ENCODE data around the gene CD86. TPM values are rescaled to one million over a fixed set of nuclear protein-coding genes. Genes with fewer than 3 reads are reported as not detected.
A peak's percentile ranks its signal among the peaks of the same experiment; 100 is the strongest.

Gene CD86
- total RNA-seq, 1 experiment from 2014 or later: not detected

- RAD21 ChIA-PET (ENCODE audit: low non-redundant PET in 1 of 2, low total read pairs in 2 of 2, uncharacterized antibody in 2 of 2, unreplicated experiment in 2 of 2): no interaction called here
- H3K4me3 ChIP-seq (replicated peaks in 1 of 2; ENCODE audit: low read depth in 1 of 2, low read length in 2 of 2): no peak overlapping the region
- CTCF ChIA-PET: interaction anchor here (2.1 to 4.1 kb wide), 3 partner anchors 35 to 206 kb away, joined by 5 to 50 read pairs (median 11); no protein-coding TSS in a partner anchor
Measured at GRCh38 chr3:122100083-122100482, 44.9 kb downstream of the CD86 start.

GRCh38 chr3:122100591-122101463 is 45.7 kb downstream of the CD86 start:
- H3K27ac ChIP-seq (ENCODE audit: low read depth, low read length): no peak overlapping the region
- H3K9me2 ChIP-seq (ENCODE audit: insufficient read depth): no peaks in the 10 kb centered on the region
- intact Hi-C loops (cut with micrococcal nuclease): loop anchor here (1.0 to 5.0 kb wide), 4 partner anchors 157 to 576 kb away; no protein-coding TSS in a partner anchor
- no peak overlapping the region for H3K4me3 ChIP-seq (replicated peaks in 1 of 2; ENCODE audit: low read depth in 1 of 2, low read length in 2 of 2)
- H3K4me2 ChIP-seq (ENCODE audit: low read length): no peak overlapping the region
- H3K36me3 ChIP-seq (ENCODE audit: control insufficient read depth in 1 of 2, insufficient read depth in 2 of 2, low read length in 2 of 2): no peaks in the 10 kb centered on the region
- H4K20me1 ChIP-seq (ENCODE audit: insufficient read depth): no peaks in the 10 kb centered on the region
- RAD21 ChIA-PET (ENCODE audit: low non-redundant PET in 1 of 2, low total read pairs in 2 of 2, uncharacterized antibody in 2 of 2, unreplicated experiment in 2 of 2): interaction anchor here (0.6 to 1.1 kb wide), 3 partner anchors 158 to 162 kb away, joined by 3 to 4 read pairs (median 3); no protein-coding TSS in a partner anchor
- CTCF ChIA-PET: interaction anchor here (1.0 to 4.1 kb wide), 12 partner anchors 11 to 554 kb away, joined by 3 to 50 read pairs (median 6); partner anchors contain the start of gene FAM162A
- H3K27me3 ChIP-seq (ENCODE audit: insufficient read depth, low read length): 0 out of 2 replicates have a peak, but pooled peaks cover 14% of the 10 kb centered on the region
- ATAC-seq: peak; percentile 46; the same call in 1 of the 2 replicates
- H3K9me3 ChIP-seq (ENCODE audit: control insufficient read depth in 1 of 2, insufficient read depth in 1 of 2, low read depth in 1 of 2, low read length in 2 of 2): no peaks in the 10 kb centered on the region
- DNase-seq (ENCODE audit: low read depth, low spot score): no peak
- H3K79me2 ChIP-seq (ENCODE audit: insufficient read depth, low read length): no peaks in the 10 kb centered on the region
- no peaks in the 10 kb centered on the region for H3K4me1 ChIP-seq (ENCODE audit: control insufficient read depth in 1 of 2, insufficient read depth in 2 of 2, low read length in 2 of 2)
- H3K9ac ChIP-seq (ENCODE audit: low read length): no peak overlapping the region
- H2AFZ ChIP-seq (ENCODE audit: low read depth, low read length, poor library complexity, severe bottlenecking): no peak overlapping the region
- TF ChIP-seq REST (IDR thresholded peaks at IDR 0.05; ENCODE audit: low read depth): no peak
- no peak for TF ChIP-seq CTCF (IDR thresholded peaks at IDR 0.05 in 2 of 3, conservative IDR thresholded peaks at IDR 0.05 in 1 of 3; ENCODE audit: borderline replicate concordance in 1 of 3, insufficient read depth in 1 of 3, low read depth in 2 of 3, low read length in 2 of 3)
- TF ChIP-seq RAD21 (IDR thresholded peaks at IDR 0.05; ENCODE audit: low read depth): no peak
- no peak for TF ChIP-seq CBX3 (IDR thresholded peaks at IDR 0.05; ENCODE audit: low read depth)
- no peak for TF ChIP-seq EZH2phosphoT487 (IDR thresholded peaks at IDR 0.05; ENCODE audit: borderline replicate concordance)
- TF ChIP-seq TCF7L2 (IDR thresholded peaks at IDR 0.05; ENCODE audit: borderline replicate concordance, extremely low read depth, insufficient read depth, insufficient read length): no peak
- BruUV-seq (replicated peaks): no TSS peak
- POLR2A ChIA-PET: interaction anchor here (1.0 kb wide), 1 partner anchor 284 kb away, joined by 3 read pairs; the partner anchor contains the start of gene FAM162A

More at GRCh38 chr3:122100083-122100482, 44.9 kb downstream of the CD86 start:
- TF ChIP-seq YY1 (IDR thresholded peaks at IDR 0.05; ENCODE audit: extremely low read depth, insufficient replicate concordance, low read depth, low read length) (no peak), ELF1 (IDR thresholded peaks at IDR 0.05; ENCODE audit: borderline replicate concordance, low read depth) (no peak), CBX3 (IDR thresholded peaks at IDR 0.05; ENCODE audit: low read depth) (no peak), RAD21 (IDR thresholded peaks at IDR 0.05; ENCODE audit: low read depth) (no peak), CEBPB (IDR thresholded peaks at IDR 0.05; ENCODE audit: low read depth) (no peak), MAX (IDR thresholded peaks at IDR 0.05) (no peak), EGR1 (IDR thresholded peaks at IDR 0.05; ENCODE audit: low read depth) (no peak), SP1 (IDR thresholded peaks at IDR 0.05; ENCODE audit: low read depth) (no peak), EZH2 (IDR thresholded peaks at IDR 0.05) (no peak), JUND (IDR thresholded peaks at IDR 0.05) (no peak)
- Histone ChIP-seq H3K36me3 (ENCODE audit: control insufficient read depth in 1 of 2, insufficient read depth in 2 of 2, low read length in 2 of 2) (no peaks in the 10 kb centered on the region), H3K27me3 (ENCODE audit: insufficient read depth, low read length) (0 out of 2 replicates have a peak, but pooled peaks cover 14% of the 10 kb centered on the region), H3K9me2 (ENCODE audit: insufficient read depth) (no peaks in the 10 kb centered on the region), H3K4me1 (ENCODE audit: control insufficient read depth in 1 of 2, insufficient read depth in 2 of 2, low read length in 2 of 2) (no peaks in the 10 kb centered on the region), H3K9ac (ENCODE audit: low read length) (no peak overlapping the region), H4K20me1 (ENCODE audit: insufficient read depth) (no peaks in the 10 kb centered on the region), H2AFZ (ENCODE audit: low read depth, low read length, poor library complexity, severe bottlenecking) (no peak overlapping the region), H3K79me2 (ENCODE audit: insufficient read depth, low read length) (no peaks in the 10 kb centered on the region), H3K27ac (ENCODE audit: low read depth, low read length) (no peak overlapping the region), H3K4me2 (ENCODE audit: low read length) (no peak overlapping the region), H3K9me3 (ENCODE audit: control insufficient read depth in 1 of 2, insufficient read depth in 1 of 2, low read depth in 1 of 2, low read length in 2 of 2) (no peaks in the 10 kb centered on the region)
- POLR2A ChIA-PET: no interaction called here
- ATAC-seq (no peak), DNase-seq (ENCODE audit: low read depth, low spot score) (no peak)
- intact Hi-C loops (cut with micrococcal nuclease): loop anchor here (5.0 kb wide), 1 partner anchor 577 kb away; no protein-coding TSS in a partner anchor
- BruUV-seq (replicated peaks): no TSS peak

Data from HCT116 (cell line).